ENCODE data around the gene CDK6. TPM values are rescaled to one million over a fixed set of nuclear protein-coding genes. Genes with fewer than 3 reads are reported as not detected.
"Not testable (repeated sequence)": the region's sequence is repeated elsewhere in the genome, so short reads cannot be mapped to it uniquely, and the experiment has no call there.

The CDK6 gene
- total and polyA plus RNA-seq, 9 of the 15 experiments (the other 6 are each of a cell fraction or from before 2014, with no cell fraction given) = 7.6 to 109 (median 44.4) TPM

- TF ChIP-seq ZNF644 (tag; IDR thresholded peaks at IDR 0.05; ENCODE audit: low read depth) = peak; percentile 60; the same call in 1 of the 2 replicates
- peak; percentile 79 for TF ChIP-seq SMAD3 (CRISPR knock-in tag; conservative IDR thresholded peaks at IDR 0.05)
- peak; percentile 99 for TF ChIP-seq ARID1B (IDR thresholded peaks at IDR 0.05)
- TF ChIP-seq, protein P1, sequence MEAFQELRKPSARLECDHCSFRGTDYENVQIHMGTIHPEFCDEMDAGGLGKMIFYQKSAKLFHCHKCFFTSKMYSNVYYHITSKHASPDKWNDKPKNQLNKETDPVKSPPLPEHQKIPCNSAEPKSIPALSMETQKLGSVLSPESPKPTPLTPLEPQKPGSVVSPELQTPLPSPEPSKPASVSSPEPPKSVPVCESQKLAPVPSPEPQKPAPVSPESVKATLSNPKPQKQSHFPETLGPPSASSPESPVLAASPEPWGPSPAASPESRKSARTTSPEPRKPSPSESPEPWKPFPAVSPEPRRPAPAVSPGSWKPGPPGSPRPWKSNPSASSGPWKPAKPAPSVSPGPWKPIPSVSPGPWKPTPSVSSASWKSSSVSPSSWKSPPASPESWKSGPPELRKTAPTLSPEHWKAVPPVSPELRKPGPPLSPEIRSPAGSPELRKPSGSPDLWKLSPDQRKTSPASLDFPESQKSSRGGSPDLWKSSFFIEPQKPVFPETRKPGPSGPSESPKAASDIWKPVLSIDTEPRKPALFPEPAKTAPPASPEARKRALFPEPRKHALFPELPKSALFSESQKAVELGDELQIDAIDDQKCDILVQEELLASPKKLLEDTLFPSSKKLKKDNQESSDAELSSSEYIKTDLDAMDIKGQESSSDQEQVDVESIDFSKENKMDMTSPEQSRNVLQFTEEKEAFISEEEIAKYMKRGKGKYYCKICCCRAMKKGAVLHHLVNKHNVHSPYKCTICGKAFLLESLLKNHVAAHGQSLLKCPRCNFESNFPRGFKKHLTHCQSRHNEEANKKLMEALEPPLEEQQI (IDR thresholded peaks at IDR 0.05) = peak; percentile 81; the same call in 1 of the 2 replicates
- 0 out of 2 replicates have a peak, but pooled peaks have one; percentile 18 for TF ChIP-seq PKNOX1 (IDR thresholded peaks at IDR 0.05)
- TF ChIP-seq NR4A1 (CRISPR knock-in tag; IDR thresholded peaks at IDR 0.05) = not testable (repeated sequence)
- peak; percentile 53; the same call in 1 of the 2 replicates for TF ChIP-seq NR4A1 (tag; IDR thresholded peaks at IDR 0.05)
- 0 out of 2 replicates have a peak, but pooled peaks have one; percentile 27 for TF ChIP-seq CREM (IDR thresholded peaks at IDR 0.05; ENCODE audit: low read depth)
- peak; percentile 76 for TF ChIP-seq CCNT2 (IDR thresholded peaks at IDR 0.05; ENCODE audit: borderline replicate concordance, extremely low read depth, insufficient read length, low read depth, low read length)
- TF ChIP-seq ZNF316 (IDR thresholded peaks at IDR 0.05) = peak; percentile 54
- TF ChIP-seq CC2D1A (IDR thresholded peaks at IDR 0.05) = peak; percentile 92
- peak; percentile 90 for TF ChIP-seq SMAD4 (CRISPR knock-in tag; conservative IDR thresholded peaks at IDR 0.05)
- TF ChIP-seq SMARCE1 (IDR thresholded peaks at IDR 0.05) = peak; percentile 96
- peak in 1 of 2 experiments; percentile 70; a peak in 1 of 4 replicates for TF ChIP-seq RCOR1 (IDR thresholded peaks at IDR 0.05; ENCODE audit: borderline replicate concordance in 1 of 2, low read depth in 2 of 2, low read length in 2 of 2)
- TF ChIP-seq TRIM24 (IDR thresholded peaks at IDR 0.05) = peak; percentile 95 to 98
- TF ChIP-seq HDAC3 (IDR thresholded peaks at IDR 0.05; ENCODE audit: borderline replicate concordance, partially characterized antibody) = peak; percentile 76
- peak; percentile 94 for TF ChIP-seq ELF4 (CRISPR knock-in tag; IDR thresholded peaks at IDR 0.05)
- TF ChIP-seq EP300 (IDR thresholded peaks at IDR 0.05; ENCODE audit: low read length) = peak; percentile 84
- peak; percentile 86 for TF ChIP-seq GATA2 (CRISPR knock-in tag; IDR thresholded peaks at IDR 0.05)
- TF ChIP-seq CBFA2T3 (IDR thresholded peaks at IDR 0.05) = peak; percentile 96
- peak; percentile 98 for TF ChIP-seq MTA2 (IDR thresholded peaks at IDR 0.05; ENCODE audit: low read depth)
- peak; percentile 95 for TF ChIP-seq NCOR1 (IDR thresholded peaks at IDR 0.05)
- peak; percentile 90 for TF ChIP-seq SMARCC2 (IDR thresholded peaks at IDR 0.05; ENCODE audit: low read depth)
- peak; percentile 74 for TF ChIP-seq ATF4 (CRISPR knock-in tag; IDR thresholded peaks at IDR 0.05)
- TF ChIP-seq LEF1 (IDR thresholded peaks at IDR 0.05) = peak; percentile 54; the same call in 1 of the 2 replicates
- peak in 1 of 2 experiments; percentile 56; a peak in 1 of 4 replicates for TF ChIP-seq HDAC1 (IDR thresholded peaks at IDR 0.05)
Observed at GRCh38 chr7:92886039-92886438, 49.7 kb upstream of the CDK6 start (continued).

Data from K562 (cell line).